CD8-positive, alpha-beta memory T cell (primary cell): ENCODE data around the gene SDE2. TPM values are rescaled to one million over a fixed set of nuclear protein-coding genes. Genes with fewer than 3 reads are reported as not detected.
"Not testable (repeated sequence)": the region's sequence is repeated elsewhere in the genome, so short reads cannot be mapped to it uniquely, and the experiment has no call there.

Experiments used
- CTCF ChIA-PET: fragments of 350-600 bp; sonication (Branson Sonifier 250); formaldehyde crosslinking; loops from one replicate; lab custom pipeline; 2021; ENCODE audit warnings: antibody characterized with exemption; lab: Charles Lee
- POLR2A ChIA-PET: fragments of 350-600 bp; sonication (Branson Sonifier 250); formaldehyde crosslinking; loops from one replicate; lab custom pipeline; 2021; ENCODE audit warnings: antibody characterized with exemption; lab: Charles Lee
- DNase-seq, 5 donors: peaks; one replicate each; pipeline versions ENCODE4 v3.0.0 to v3.0.0-alpha.2; 2020 to 2022; ENCODE audit warnings: mixed read lengths in 1 of 5
- H3K27ac ChIP-seq: one replicate; pipeline ENCODE4 v1.7.0; 2013; ENCODE audit warnings: low read depth, mild to moderate bottlenecking, low read length, moderate library complexity
- H3K27me3 ChIP-seq: 2 replicates; pipeline ENCODE4 v1.7.0; 2013; ENCODE audit warnings: low read length, mild to moderate bottlenecking; ENCODE audit not compliant: insufficient read depth, poor library complexity, severe bottlenecking
- H3K36me3 ChIP-seq: 2 replicates; pipeline ENCODE4 v1.7.0; 2013; ENCODE audit warnings: mild to moderate bottlenecking, low read length, moderate library complexity; ENCODE audit not compliant: insufficient read depth
- H3K4me1 ChIP-seq: 2 replicates; pipeline ENCODE4 v1.7.0; 2013; ENCODE audit warnings: mild to moderate bottlenecking, low read length, moderate library complexity; ENCODE audit not compliant: insufficient read depth
- H3K4me3 ChIP-seq: 2 replicates; pipeline ENCODE4 v1.7.0; 2013; ENCODE audit warnings: mild to moderate bottlenecking, low read length
- H3K9me3 ChIP-seq: 2 replicates; pipeline ENCODE4 v1.7.0; 2013; ENCODE audit warnings: mild to moderate bottlenecking, low read length
- H3K27ac Mint-ChIP-seq, 8 donors: one replicate each; pipeline ENCODE4 v1.8.0; 2020 to 2021; ENCODE audit warnings: mixed read lengths in 8 of 8, mild to moderate bottlenecking in 6 of 8, inconsistent platforms in 3 of 8, moderate library complexity in 3 of 8
- H3K27me3 Mint-ChIP-seq, 2 donors: one replicate each; pipeline ENCODE4 v1.8.0; 2020 to 2021; ENCODE audit warnings: mixed read lengths in 2 of 2, mild to moderate bottlenecking in 1 of 2, moderate library complexity in 1 of 2
- H3K36me3 Mint-ChIP-seq, 3 donors: one replicate each; pipeline ENCODE4 v1.8.0; 2020 to 2021; ENCODE audit warnings: mixed read lengths in 3 of 3, inconsistent platforms in 1 of 3, mild to moderate bottlenecking in 1 of 3
- H3K4me1 Mint-ChIP-seq, 3 donors: one replicate each; pipeline ENCODE4 v1.8.0; 2020 to 2021; ENCODE audit warnings: mixed read lengths in 3 of 3, inconsistent platforms in 1 of 3, mild to moderate bottlenecking in 1 of 3
- H3K4me3 Mint-ChIP-seq, 7 donors: one replicate each; pipeline ENCODE4 v1.8.0; 2020 to 2021; ENCODE audit warnings: mixed read lengths in 7 of 7, mild to moderate bottlenecking in 6 of 7, moderate library complexity in 4 of 7, inconsistent platforms in 2 of 7
- H3K9me3 Mint-ChIP-seq, 5 donors: one replicate each; pipeline ENCODE4 v1.8.0; 2020 to 2022; ENCODE audit warnings: mixed read lengths in 5 of 5, mild to moderate bottlenecking in 3 of 5, moderate library complexity in 2 of 5, inconsistent platforms in 1 of 5
- polyA plus RNA-seq: library from polyadenylated mRNA; unstranded; fragments of 300-500 nt; fragmentation: Illumina TruSeq; gene quantifications from one replicate; pipeline ENCODE4 v1.2.3, GENCODE V29; 2021
- total RNA-seq, 2 experiments: library from RNA; stranded (reverse); gene quantifications; one replicate each; pipeline ENCODE4 v1.2.3, GENCODE V29; 2021

The SDE2 gene
- total and polyA plus RNA-seq, 3 experiments from 2014 or later = 8.4 to 23.6 (median 23.4) TPM

DNA sequence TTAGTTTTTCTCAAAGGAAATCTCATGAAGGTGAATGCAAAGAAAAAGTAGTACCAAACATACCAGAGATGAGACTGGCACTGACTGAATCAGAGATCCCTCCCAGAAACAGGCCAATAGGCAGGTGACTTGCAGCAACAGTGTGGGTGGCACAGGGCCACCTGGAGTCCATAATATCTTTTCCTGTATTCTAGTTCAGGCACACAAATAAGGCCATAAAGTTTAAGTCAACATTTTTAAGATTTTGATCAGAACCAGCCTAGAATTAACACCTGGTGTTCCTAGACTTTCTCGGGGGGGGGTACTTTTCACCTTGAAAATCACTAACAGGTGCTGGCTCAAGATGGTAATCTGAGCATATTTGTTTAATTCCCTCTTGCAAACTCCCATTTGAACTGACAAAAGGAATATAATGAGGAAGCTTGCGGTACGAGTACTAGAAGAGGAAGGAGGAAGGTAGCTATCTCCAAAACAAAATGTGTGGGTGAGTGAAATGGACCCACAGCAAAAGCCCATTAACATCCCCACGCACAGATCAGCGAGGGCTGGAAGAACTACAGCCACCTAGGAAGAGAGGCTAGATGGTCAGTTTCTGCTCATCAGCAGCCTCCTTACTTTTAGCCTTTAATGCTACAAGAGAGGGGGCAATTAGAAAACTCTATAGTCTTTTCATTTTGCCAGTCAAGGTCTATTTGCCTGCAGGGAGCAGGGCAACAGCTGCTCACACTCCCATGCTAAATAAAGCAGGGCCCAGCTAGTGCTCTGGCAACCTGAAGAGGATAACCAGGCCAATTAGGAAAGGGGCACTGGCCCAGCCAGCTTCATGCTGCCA lies 18.9 kb downstream of the SDE2 start:
- no peak for DNase-seq
- Histone ChIP-seq H3K4me1 (no peaks in the 10 kb centered on the region), H3K36me3 (peaks cover 37% of the 10 kb centered on the region), H3K27ac (no peak overlapping the region), H3K9me3 (no peaks in the 10 kb centered on the region), H3K4me3 (no peak overlapping the region), H3K27me3 (no peaks in the 10 kb centered on the region)
- CTCF ChIA-PET = interaction anchor here (2.3 to 2.9 kb wide), 2 partner anchors 7 to 506 kb away, joined by 5 to 11 read pairs; no protein-coding TSS in a partner anchor
- H3K9me3 Mint-ChIP-seq = no peaks in the 10 kb centered on the region
- H3K27ac Mint-ChIP-seq = peak overlapping the region in 2 of 8 donors; percentile 9 to 46
- POLR2A ChIA-PET = no interaction called here
- no peak overlapping the region for H3K4me3 Mint-ChIP-seq
- peaks cover 2 to 12% (median 5%) of the 10 kb centered on the region in 3 donors for H3K4me1 Mint-ChIP-seq
- no peaks in the 10 kb centered on the region for H3K27me3 Mint-ChIP-seq
- H3K36me3 Mint-ChIP-seq = peaks cover 12 to 65% (median 23%) of the 10 kb centered on the region in 3 donors

DNA sequence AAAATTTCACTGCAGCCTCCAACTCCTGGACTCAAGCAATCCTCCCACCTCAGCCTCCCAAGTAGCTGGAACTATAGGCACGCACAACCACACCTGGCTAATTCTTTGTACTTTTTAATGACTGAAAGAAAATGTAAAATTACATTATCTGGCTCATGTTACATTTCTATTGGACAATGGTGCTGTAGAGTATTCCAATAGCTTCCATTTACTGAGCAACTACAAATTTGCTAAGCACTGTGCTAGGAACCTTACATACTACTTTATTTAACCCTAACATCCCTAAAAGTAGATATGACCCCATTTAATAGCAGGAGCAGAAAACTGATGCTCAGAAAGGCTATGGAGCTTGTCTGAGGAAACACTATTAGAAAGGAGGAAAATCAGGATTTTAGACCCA lies 19.7 kb downstream of the SDE2 start:
- no peak for DNase-seq
- Histone ChIP-seq H3K27ac (no peak overlapping the region), H3K27me3 (no peaks in the 10 kb centered on the region), H3K9me3 (no peaks in the 10 kb centered on the region), H3K36me3 (peaks cover 30% of the 10 kb centered on the region), H3K4me1 (no peaks in the 10 kb centered on the region), H3K4me3 (no peak overlapping the region)
- Mint-ChIP-seq H3K27me3 (no peaks in the 10 kb centered on the region), H3K36me3 (peaks cover 12 to 59% (median 23%) of the 10 kb centered on the region in 3 donors), H3K4me1 (peaks cover 2 to 12% (median 5%) of the 10 kb centered on the region in 3 donors), H3K4me3 (no peak overlapping the region), H3K9me3 (no peaks in the 10 kb centered on the region), H3K27ac (peak overlapping the region in 1 of 8 donors; percentile 69)
- ChIA-PET POLR2A (no interaction called here), CTCF (interaction anchor here (2.9 kb wide), 1 partner anchor 8 kb away, joined by 11 read pairs; no protein-coding TSS in a partner anchor)

DNA sequence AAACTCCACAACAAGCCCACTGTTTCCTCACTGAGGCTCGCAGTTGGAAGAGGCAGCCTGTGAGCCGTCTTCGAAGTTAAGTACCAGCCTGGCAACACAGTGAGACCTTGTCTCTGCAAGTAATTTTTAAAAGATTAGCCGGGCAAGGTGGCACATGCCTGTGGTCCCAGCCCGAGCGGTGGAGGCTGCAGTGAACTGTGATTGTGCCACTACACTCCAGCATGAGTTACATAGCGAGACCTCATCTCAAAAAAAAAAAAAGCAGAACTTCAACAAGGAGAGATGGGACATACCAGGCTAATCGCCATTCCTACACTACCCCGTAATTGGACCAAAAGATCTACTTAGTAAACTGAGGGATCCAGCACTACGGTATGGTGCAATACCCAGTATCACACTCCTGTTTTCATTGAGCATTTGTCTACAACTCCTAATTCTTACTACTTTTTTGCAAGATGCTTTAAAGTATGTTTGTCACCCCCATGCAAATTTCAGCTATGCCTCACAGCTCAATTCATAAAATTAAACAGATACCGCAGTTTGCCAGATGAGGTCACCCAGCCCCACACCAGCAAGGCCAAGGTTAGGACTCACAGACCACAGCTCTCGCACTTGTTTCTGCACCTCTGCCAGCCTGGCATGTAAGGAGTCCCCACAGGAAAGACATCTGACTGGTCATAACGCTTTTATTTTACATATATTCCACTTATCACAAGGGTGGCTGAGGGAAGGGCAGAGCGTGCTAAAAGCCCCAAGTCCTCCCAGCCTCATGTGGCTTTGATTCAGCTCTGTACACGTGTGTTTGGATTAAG lies 21.0 kb downstream of the SDE2 start:
- Mint-ChIP-seq H3K4me1 (peaks cover 2 to 12% (median 5%) of the 10 kb centered on the region in 3 donors), H3K36me3 (peaks cover 8 to 51% (median 17%) of the 10 kb centered on the region in 3 donors), H3K9me3 (no peaks in the 10 kb centered on the region), H3K4me3 (no peak overlapping the region), H3K27ac (peak overlapping the region in 2 of 8 donors; percentile 36 to 43), H3K27me3 (no peaks in the 10 kb centered on the region)
- no peak for DNase-seq
- Histone ChIP-seq H3K27me3 (no peaks in the 10 kb centered on the region), H3K9me3 (no peaks in the 10 kb centered on the region), H3K4me1 (no peaks in the 10 kb centered on the region), H3K36me3 (peaks cover 25% of the 10 kb centered on the region), H3K4me3 (no peak overlapping the region), H3K27ac (no peak overlapping the region)
- ChIA-PET CTCF (interaction anchor here (0.7 to 2.9 kb wide), 4 partner anchors 10 to 659 kb away, joined by 3 to 11 read pairs (median 3); no protein-coding TSS in a partner anchor), POLR2A (interaction anchor here (0.5 kb wide), 1 partner anchor 108 kb away, joined by 4 read pairs; no protein-coding TSS in a partner anchor)

DNA sequence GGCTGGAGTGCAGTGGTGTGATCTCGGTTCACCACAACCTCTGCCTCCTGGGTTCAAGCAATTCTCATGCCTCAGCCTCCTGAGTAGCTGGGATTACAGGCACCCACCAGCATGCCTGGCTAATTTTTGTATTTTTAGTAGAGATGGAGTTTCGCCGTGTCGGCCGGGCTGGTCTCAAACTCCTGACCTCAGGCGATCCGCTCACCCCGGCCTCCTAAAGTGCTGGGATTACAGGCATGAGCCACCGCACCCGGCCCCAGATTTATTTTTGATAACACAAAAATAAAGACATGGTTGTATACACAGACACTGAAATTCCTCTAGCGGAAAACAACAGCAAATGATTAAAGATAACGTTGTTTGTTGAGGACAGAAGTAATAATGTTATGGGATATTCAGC lies 24.0 kb downstream of the SDE2 start:
- DNase-seq, H3K9me3 Mint-ChIP-seq, H3K9me3 ChIP-seq, H3K4me3 Mint-ChIP-seq, H3K4me1 Mint-ChIP-seq, H3K27me3 Mint-ChIP-seq, H3K27ac ChIP-seq, H3K36me3 ChIP-seq, H3K27me3 ChIP-seq, POLR2A ChIA-PET, H3K27ac Mint-ChIP-seq, H3K4me1 ChIP-seq, H3K4me3 ChIP-seq: not testable (repeated sequence)
- H3K36me3 Mint-ChIP-seq = peaks cover 0 to 28% (median 5%) of the 10 kb centered on the region in 3 donors
- CTCF ChIA-PET = interaction anchor here (0.7 to 4.6 kb wide), 17 partner anchors 13 to 656 kb away, joined by 3 to 21 read pairs (median 5); partner anchors contain the start of genes SRP9 and TMEM63A

DNA sequence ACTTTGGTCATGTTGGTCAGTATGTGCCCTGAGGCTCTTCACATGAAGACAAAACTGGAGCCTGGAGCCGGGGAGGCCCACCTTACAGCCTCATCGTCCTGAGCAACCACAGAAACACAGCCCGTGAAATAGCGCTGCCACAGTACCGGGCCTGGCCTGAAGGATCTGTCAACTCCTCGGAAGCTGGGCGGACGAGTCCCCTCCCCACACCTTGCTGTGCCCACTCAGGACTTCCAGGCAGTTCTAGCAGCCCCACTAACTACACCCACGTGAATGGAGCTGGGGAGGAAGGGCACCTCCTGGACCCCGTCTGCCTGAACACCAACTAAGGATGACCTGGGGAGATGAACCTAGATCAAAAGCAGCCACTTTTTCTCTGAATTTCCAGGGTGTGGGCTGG lies 24.7 kb downstream of the SDE2 start:
- ChIA-PET POLR2A (no interaction called here), CTCF (interaction anchor here (1.2 to 4.6 kb wide), 8 partner anchors 14 to 655 kb away, joined by 3 to 21 read pairs (median 8); partner anchors contain the start of gene TMEM63A)
- Histone ChIP-seq H3K27ac (no peak overlapping the region), H3K36me3 (peaks cover 1% of the 10 kb centered on the region), H3K4me1 (no peaks in the 10 kb centered on the region), H3K9me3 (no peaks in the 10 kb centered on the region), H3K27me3 (no peaks in the 10 kb centered on the region), H3K4me3 (no peak overlapping the region)
- Mint-ChIP-seq H3K27ac (no peak overlapping the region), H3K4me3 (no peak overlapping the region), H3K9me3 (no peaks in the 10 kb centered on the region), H3K27me3 (no peaks in the 10 kb centered on the region), H3K4me1 (peaks cover 2 to 5% (median 4%) of the 10 kb centered on the region in 3 donors), H3K36me3 (peaks cover 0 to 21% (median 1%) of the 10 kb centered on the region in 3 donors)
- DNase-seq = no peak

DNA sequence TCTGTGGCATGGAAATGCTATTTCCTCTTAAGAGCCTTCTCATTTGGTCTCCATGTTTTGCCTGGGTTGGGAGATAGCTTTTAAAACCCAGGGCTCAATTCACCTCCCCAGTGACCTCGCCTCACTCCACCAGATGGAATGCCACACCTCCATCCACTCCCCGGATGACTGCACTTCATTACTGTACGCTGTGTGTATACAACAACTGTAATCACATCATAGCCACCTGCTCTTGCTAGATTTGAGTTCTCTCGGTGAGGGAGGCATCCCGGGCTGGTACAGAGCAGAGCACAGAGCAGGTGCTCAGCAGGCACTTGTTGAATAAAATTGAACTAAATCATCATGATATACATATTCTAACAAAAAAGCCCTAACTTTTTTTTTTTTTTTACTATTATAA lies 26.0 kb downstream of the SDE2 start:
- Histone ChIP-seq H3K4me1 (no peaks in the 10 kb centered on the region), H3K27ac (no peak overlapping the region), H3K4me3 (no peak overlapping the region), H3K36me3 (no peaks in the 10 kb centered on the region), H3K9me3 (no peaks in the 10 kb centered on the region), H3K27me3 (no peaks in the 10 kb centered on the region)
- H3K27me3 Mint-ChIP-seq = no peaks in the 10 kb centered on the region
- H3K9me3 Mint-ChIP-seq = no peaks in the 10 kb centered on the region
- H3K4me3 Mint-ChIP-seq = no peak overlapping the region
- H3K4me1 Mint-ChIP-seq = peaks cover 2 to 5% (median 4%) of the 10 kb centered on the region in 3 donors
- H3K36me3 Mint-ChIP-seq = peaks cover 0 to 13% (median 1%) of the 10 kb centered on the region in 3 donors
- no peak for DNase-seq
- ChIA-PET POLR2A (no interaction called here), CTCF (interaction anchor here (1.0 to 4.6 kb wide), 5 partner anchors 10 to 654 kb away, joined by 3 to 21 read pairs (median 4); no protein-coding TSS in a partner anchor)
- H3K27ac Mint-ChIP-seq = no peak overlapping the region

DNA sequence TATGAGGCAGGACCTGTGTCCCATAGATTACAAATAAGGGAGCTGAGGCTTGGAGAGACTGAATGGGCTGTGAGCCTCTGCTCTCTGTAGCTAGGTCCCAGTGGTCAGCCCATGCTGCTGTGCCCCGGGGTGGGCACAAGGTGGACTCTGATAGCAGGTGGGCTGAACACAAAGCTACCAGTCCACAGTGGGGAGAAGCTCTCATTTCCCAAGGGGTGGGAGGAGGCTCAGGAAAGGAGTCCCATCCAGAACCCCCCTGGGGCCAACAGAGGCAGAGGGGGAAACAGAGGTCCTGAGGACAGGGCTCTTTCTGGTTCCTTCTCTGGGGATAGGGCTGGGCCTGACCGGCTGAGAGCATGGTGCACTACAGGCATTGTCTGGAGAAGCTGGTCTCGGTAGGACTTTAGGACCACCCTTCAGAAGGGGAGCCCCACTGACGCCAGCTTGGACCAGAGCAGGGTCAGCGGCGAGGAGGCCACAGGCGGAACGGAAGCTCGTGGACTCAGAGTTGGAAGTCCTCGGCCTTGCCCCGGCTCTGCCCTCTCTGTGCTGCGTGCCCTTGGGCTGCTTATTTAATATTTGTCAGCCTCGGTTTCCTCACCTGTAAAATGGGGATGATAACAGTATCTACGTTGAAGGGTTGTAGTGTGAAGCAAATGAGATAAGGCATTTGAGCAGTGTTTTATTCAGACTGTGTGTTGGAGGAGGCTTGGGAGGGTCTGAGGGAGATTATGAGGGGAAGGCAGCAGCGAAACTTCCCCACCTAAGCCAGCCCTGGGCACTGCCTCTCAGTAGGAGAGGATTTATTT lies 26.6 kb downstream of the SDE2 start:
- ChIA-PET CTCF (interaction anchor here (1.0 to 2.5 kb wide), 8 partner anchors 9 to 654 kb away, joined by 3 to 6 read pairs (median 3); no protein-coding TSS in a partner anchor), POLR2A (no interaction called here)
- Mint-ChIP-seq H3K27me3 (no peaks in the 10 kb centered on the region), H3K4me1 (peaks cover 2 to 5% (median 4%) of the 10 kb centered on the region in 3 donors), H3K27ac (peak overlapping the region in 1 of 8 donors; percentile 38), H3K36me3 (peaks cover 0 to 8% (median 1%) of the 10 kb centered on the region in 3 donors), H3K9me3 (no peaks in the 10 kb centered on the region), H3K4me3 (no peak overlapping the region)
- Histone ChIP-seq H3K27ac (no peak overlapping the region), H3K36me3 (no peaks in the 10 kb centered on the region), H3K27me3 (no peaks in the 10 kb centered on the region), H3K9me3 (no peaks in the 10 kb centered on the region), H3K4me3 (no peak overlapping the region), H3K4me1 (no peaks in the 10 kb centered on the region)
- no peak for DNase-seq
